ENCODE data around the gene KCNG3.
"Not testable (repeated sequence)": the region's sequence is repeated elsewhere in the genome, so short reads cannot be mapped to it uniquely, and the experiment has no call there.

The KCNG3 gene

DNA sequence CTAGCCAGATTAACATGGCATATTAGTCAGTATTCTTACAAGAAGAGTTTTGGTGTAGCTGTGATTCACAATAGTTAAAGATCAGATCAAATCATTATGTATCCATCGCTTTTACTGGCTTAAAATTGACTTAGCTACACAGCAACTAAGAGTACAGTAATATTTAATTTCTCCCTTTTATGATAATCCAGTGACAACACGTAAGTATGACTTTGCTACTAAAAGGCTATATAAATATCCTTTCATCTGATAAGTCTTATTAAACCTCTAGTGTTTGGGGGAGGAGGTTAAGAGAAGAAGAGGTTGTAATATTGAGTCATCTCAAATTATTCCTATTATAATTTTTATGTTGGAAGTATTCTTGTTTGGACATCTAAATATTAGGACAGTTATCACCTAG, 51.0 kb downstream of the KCNG3 start:
- intact Hi-C loops (cut with DNase I) = no loop called here
- DNase-seq = no peak

- no peak for DNase-seq
- intact Hi-C loops (cut with DNase I) = no loop called here
Observed at GRCh38 chr2:42438685-42439084, 55.1 kb downstream of the KCNG3 start.

GRCh38 chr2:42436370-42436769, 57.4 kb downstream of the KCNG3 start:
- DNase-seq = no peak
- intact Hi-C loops (cut with DNase I) = no loop called here

DNA sequence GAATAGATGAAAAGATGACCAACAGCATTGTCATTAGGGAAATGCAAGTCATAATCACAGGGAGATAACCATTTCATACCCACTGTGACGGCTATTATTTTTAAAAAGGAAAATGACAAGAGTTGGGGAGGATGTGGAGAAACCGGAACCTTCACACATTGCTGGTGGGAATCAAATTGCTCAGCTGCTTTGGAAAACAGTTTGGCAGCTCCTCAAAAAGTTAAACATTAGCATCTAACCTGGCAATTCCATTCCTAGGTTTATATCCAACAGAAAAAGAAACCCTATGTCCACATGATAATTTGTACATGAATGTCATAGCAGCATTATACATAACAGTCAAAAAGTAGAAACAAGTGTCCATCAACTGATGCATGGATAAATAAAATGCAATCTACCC, 58.2 kb downstream of the KCNG3 start:
- intact Hi-C loops (cut with DNase I) = no loop called here
- no peak for DNase-seq

DNA sequence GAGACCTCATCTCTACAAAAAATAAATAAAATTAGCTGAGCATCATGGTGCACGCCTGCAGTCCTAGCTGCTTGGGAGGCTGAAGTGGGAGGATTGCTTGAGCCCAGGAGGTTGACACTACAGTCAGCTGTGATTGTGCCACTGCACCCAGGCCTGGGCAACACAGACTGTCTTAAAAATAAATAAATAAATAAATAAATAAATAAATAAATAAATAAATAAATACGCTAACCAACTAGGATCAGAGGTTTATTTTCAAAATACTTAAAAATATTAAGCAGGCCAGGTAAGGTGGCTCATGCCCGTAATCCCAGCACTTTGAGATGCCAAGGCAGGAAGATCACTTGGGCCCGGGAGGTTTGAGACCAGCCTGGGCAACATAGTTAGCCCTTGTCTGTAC, 63.6 kb downstream of the KCNG3 start:
- intact Hi-C loops (cut with DNase I) = no loop called here
- no peak for DNase-seq

GRCh38 chr2:42429352-42429751, 64.4 kb downstream of the KCNG3 start:
- no peak for DNase-seq
- intact Hi-C loops (cut with DNase I) = no loop called here

GRCh38 chr2:42425697-42426096, 68.1 kb downstream of the KCNG3 start:
- intact Hi-C loops (cut with DNase I) = no loop called here
- no peak for DNase-seq

DNA sequence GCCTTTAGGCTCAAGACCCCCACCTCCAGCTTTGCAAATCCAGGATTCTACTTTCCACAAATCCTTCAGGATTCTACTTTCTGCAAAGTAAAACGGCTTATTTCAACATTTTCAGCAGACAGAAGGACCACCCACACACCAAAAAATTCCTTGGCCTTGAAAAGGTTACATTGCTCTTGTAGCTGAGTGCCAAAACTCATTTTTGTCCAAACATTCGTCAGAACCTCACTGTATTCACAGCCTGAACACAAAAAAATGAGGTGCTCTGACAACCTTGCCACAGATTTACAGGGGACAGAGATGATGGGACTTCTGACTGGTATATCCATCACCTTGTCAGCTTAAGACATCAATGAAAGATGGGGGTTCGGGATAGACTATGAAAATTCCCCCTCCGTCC, 69.7 kb downstream of the KCNG3 start:
- DNase-seq = no peak
- intact Hi-C loops (cut with DNase I) = no loop called here

- intact Hi-C loops (cut with DNase I) = no loop called here
- no peak for DNase-seq
Observed at GRCh38 chr2:42421601-42422239, 72.1 kb downstream of the KCNG3 start.

- no peak for DNase-seq
- intact Hi-C loops (cut with DNase I) = no loop called here
Observed at GRCh38 chr2:42421157-42421485, 72.7 kb downstream of the KCNG3 start.

DNA sequence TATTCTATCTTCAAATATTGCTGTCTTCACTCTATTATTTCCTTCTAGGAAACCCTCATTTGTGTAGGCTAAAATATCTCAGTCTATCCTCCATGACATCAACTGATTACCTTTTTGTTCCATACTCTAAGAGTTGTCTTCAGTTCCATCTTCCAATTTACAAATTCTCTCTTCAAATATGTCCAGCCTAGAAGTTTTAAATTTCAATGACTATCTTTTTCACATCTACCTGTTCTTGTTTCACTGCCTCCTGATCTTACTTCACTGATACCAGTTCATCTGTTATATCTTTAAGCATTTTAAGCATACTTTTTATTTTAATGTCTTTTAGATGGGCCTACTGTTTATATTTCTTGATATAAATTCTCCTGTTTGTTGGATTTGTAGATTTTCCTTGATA, 79.1 kb downstream of the KCNG3 start:
- DNase-seq = no peak
- intact Hi-C loops (cut with DNase I) = no loop called here

DNA sequence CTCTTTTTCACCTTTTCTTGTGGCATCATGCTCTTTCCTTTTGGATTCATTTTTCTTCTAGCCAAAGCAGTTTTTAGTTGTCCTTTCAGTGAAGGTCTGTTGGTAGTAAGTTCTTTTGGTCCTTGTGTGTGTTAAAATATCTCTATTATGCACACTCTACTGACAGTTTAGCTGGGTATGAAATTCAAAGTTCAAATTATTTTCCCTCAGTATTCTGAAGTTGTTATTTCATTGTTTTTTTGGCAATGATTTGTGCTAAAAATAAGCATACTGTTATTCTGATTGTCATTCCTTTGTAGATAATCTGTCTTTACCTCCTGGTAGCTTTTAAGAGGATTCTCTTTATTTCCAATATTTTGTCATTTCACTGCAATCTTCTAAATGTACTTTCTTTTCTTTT, 79.6 kb downstream of the KCNG3 start:
- no peak for DNase-seq
- intact Hi-C loops (cut with DNase I) = no loop called here

- intact Hi-C loops (cut with DNase I) = no loop called here
- DNase-seq = no peak
Observed at GRCh38 chr2:42410742-42411514, 82.9 kb downstream of the KCNG3 start.

GRCh38 chr2:42408009-42408408, 85.8 kb downstream of the KCNG3 start:
- intact Hi-C loops (cut with DNase I) = no loop called here

DNA sequence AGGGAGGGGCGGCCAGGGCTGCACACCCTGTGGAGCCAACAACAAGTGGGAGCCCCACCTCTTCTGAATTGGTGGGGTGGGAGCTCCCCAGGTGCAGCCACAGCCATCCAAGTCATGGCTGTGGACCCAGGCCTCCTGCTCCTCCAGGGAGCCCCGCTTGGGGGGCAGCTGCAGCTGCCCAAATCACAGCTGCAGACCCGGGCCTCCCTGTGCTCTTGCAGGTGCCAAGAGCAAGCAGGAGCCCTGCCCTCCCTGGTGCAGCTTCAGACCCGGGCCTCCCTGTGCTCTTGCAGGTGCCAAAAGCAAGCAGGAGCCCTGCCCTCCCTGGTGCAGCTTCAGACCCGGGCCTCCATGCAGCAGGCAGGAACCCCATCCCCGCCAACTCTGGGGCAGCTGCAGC, 86.3 kb downstream of the KCNG3 start:
- intact Hi-C loops (cut with DNase I) = no loop called here
- no peak for DNase-seq

More at GRCh38 chr2:42408009-42408408, 85.8 kb downstream of the KCNG3 start:
- DNase-seq = no peak

- intact Hi-C loops (cut with DNase I) = no loop called here
- DNase-seq = no peak
Observed at GRCh38 chr2:42404676-42405075, 89.1 kb downstream of the KCNG3 start.

- intact Hi-C loops (cut with DNase I) = no loop called here
- no peak for DNase-seq
Observed at GRCh38 chr2:42401773-42402172, 92.0 kb downstream of the KCNG3 start.

DNA sequence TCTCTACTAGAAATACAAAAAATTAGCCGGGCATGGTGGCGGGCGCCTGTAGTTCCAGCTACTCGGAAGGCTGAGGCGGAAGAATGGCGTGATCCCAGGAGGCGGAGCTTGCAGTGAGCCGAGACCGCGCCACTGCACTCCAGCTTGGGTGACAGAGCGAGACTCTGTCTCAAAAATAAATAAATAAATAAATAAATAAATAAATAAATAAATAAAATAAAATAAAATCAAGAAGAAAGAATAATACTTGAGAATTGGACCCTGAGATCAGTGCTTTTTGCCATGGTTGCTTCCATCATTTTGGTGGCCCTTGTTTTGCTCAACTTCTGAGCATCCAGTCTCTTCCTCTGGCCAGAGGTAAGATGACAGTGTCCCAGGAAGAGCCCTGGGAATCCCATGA, 95.7 kb downstream of the KCNG3 start:
- intact Hi-C loops (cut with DNase I); DNase-seq: not testable (repeated sequence)

- DNase-seq; intact Hi-C loops (cut with DNase I): not testable (repeated sequence)
Observed at GRCh38 chr2:42393320-42393719, 100.5 kb downstream of the KCNG3 start.

DNA sequence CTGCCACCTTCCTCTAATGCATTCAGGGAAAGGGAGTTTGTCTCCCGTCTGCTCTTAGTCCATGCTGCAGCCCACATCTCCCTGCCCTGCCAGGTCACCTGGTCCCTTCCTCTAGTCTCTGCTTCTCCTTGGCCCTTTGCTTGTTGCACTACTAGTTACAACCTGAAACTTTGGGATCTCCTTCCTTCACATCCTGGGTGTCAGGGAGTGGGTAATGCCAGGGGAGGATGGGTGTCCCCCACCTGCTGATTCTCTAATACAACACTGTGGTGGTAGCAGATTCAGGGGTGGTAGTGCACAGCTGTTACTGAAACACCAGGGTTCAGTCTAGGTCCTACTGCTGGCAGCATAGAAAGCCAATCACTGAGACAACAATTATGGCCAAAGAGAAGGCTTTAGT, 101.6 kb downstream of the KCNG3 start:
- DNase-seq = no peak
- intact Hi-C loops (cut with DNase I) = no loop called here
